Measurements from ENCODE around the gene OR10A2.

- TF ChIP-seq CTCF (conservative IDR thresholded peaks at IDR 0.05; ENCODE audit: low read length) (no peak), EZH2phosphoT487 (IDR thresholded peaks at IDR 0.05; ENCODE audit: borderline replicate concordance, low read depth, low read length) (no peak)
These were observed 43.9 kb upstream of the OR10A2 start for GRCh38 chr11:6818967-6819366.

Data from OCI-LY7 (cell line).